ENCODE measurements around the gene NPTN.

Gene NPTN

DNA sequence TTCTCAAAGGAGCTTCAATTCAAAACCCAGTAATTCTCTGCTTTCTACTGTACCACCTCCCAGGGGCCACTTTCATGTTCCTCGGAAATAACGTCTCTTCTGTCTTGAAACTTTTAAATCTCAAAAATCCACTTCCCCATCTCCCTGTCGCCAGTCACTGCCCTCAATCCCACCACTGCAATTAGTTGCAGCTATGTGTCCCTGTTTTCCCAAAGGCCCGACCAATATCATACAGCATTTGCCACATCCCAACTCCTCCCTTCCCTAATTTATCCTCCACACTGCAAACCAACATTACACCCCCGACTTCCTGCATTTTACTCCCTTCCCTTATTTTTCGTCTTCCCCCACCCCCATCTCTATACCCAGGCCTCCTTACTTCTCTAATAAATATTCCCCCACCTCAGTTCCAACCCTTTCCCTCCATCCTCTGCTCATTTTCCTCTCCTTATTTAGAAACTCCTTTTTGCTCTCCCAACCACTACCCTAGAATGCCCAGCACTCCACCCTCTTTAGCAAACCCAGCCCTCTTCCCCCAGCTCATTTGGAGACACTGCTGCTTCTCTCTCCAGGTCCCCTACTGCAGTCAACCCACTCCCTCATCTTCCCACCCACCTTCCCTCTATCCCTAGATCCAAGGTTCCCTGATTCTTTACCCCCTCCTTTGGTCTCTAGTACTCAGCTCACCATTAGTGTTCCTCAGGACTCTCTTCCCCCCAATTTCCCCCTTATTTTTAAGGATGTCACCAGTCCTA is 1.1 kb downstream of the NPTN start:
- no peak for DNase-seq

DNA sequence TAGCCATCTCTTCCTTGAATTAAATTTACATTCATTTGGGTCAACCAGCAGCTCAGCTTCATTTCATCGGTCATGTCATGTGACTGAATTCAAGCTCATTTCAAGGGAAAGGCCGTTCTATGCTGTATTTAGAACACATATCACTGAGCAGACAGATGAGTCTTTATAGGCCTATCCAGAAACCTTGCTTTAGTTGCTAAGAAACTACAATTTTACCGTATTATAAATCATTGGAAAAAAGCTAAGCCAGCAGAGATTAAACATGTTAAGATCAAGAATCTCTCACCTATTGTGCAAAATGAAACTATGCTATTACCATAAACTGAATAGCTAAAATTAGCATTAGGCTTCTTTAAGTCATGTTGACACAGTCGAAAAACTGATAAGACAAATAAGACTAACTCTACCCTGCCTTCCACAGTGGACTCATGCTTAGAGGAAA is 2.2 kb downstream of the NPTN start:
- DNase-seq = no peak

DNA sequence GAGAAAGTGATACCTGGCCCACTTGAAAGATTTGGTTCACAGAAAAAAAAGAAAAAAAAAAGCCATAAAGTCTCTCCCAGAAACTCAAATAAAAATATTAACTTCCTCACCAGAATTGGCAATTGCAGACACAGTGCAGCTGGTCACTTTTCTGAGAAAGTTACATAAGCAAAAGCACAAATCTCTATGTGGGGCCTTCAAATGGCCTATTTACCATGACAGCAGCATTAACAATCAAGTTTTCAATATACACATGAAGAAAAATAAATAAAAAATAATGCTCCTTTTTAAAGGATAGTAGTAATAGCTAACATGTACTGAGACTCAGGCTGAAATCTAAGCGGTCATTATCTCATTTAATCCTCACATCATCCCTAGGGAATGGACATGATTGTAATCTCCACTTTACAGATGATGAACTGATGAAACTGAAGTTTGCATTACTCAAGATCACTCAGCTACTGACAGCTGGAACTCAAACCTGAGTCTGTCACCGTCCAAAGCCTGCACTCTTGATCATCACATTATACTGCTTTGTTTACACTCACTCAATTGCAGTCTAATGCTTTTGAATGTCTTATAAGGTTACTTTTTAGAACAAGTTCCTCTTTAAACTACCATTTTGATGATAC is 3.3 kb downstream of the NPTN start:
- no peak for DNase-seq

DNA sequence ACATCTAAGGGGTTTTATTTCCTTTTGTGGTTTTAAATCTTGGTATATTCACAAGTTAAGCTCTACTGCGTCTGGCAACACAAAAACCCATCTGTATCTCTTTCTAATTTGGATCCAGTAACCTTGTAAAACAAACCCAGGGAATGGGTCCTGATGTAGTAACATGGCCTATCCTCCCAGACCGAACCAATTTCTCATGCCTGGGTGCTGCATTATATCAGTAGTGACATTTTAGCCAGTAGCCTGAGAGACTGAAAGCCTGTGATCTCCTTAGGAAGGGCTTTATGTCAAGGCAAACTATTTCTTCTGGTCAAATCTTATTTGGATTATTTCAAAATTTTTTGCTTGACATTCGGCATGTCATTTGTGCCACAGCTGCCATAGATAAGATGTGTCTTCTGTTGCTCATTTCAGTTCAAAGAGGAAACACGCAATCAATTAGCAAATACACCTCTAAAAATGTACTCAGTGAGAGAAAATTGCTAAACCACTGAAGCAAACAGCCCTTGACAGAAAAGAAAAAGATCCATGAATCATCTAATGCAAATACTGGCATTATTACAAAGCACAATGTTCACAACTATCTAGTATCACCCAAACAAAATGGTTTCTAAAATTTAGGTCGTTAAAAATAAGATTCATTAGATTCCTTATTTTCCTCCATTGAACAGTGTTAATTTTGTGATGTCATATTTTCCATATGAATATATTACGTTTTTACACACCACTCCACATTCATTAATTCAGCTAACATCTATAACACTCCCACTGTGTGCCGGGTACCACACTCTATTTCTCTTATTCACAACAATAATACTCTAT is 4.0 kb downstream of the NPTN start:
- DNase-seq = no peak

DNA sequence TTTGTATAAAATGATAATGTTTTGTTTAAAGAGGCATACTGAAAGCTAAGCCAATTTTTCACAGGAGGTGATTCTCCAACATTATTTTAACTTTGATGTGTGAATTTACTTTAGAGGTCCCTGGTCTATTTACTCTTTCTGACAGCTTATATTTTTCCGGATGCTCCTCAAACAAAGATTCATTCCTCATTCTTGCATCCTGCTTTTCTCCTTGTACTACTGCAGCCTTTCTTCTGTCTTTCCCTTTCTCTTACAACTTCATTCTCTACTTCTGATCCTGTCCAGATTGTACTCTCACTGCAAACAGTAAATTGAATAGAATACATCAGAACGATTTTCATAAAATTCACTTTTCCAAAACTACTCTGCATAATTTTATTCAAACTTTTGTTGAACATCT is 5.1 kb downstream of the NPTN start:
- DNase-seq = no peak

DNA sequence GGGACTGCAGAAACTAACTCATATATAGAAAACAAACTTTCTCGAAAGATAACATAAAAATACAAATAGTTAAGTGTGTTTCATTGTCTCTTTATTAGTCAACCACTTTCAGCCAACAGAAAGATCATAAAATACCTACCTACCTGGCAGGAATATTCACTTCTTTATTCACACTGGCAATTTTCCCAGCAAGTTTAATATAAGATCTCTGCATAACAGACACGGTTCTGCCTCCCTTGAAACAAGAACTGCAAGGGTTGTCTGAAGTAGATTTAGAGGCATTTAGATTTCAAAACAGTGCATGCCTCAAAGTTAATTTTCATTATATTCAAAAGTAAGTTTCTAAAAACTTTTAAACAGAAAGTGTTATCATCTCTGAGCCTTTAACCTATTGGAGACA is 7.1 kb downstream of the NPTN start:
- no peak for DNase-seq

DNA sequence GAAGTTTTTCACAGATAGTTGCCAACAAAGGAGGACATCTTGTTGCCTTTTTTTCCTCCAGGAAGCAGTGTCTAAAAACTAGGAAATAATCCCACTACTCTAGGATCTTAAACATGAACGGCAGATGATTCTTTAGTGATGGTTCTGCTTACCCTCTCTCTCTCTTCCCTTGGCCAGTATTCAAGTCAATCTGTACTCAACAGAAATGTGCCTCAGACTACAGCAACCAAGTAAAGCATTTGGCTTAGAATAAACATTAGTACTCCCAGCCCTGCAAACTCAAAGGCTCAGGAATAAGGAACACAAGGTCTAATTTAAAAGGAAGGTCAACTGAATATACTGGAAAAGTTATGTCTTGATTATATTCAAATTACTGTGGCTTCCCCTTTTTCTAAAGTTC is 8.7 kb downstream of the NPTN start:
- no peak for DNase-seq

DNA sequence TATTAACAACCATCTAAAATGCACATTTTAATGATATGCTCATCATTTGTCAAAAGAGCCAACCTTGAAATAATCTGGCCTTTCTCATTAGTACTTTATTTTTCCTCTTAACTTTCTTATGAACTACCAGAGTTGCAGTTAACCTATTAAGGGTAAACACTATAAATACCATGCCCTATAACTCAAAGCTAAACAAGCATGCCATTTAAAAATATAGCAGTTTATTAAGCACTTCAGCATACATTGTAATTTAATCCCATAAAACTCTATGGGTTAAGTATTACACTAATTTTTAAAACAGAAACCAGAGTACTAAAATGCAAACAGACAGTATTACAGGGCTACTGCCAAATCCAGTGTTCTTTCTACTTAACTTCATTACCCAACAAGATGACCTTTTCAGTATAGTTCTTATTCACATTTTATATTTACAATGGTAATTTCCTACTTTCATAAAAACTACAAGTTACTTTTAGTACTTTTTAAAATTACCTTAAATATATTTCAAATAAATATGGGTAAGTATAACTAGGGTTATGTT is 11.8 kb downstream of the NPTN start:
- DNase-seq = no peak

DNA sequence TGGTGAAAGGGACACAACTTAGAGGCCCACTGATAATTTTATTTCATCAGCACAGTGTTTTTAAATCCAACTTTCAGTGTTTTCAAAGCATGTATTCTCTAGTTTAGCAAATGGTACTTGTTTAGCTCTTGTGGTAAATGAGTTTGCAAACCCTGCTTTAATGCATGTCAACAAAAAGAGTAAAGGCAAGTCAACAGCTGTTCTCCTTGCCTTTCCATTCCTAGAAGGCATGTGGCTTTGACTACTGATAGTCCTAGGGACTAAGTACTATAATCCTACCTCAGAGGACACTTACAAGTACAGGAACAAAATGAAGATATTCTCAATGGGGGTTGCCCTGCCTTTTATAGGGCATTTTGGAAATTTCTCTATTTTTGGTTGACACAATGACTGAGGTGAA is 13.1 kb downstream of the NPTN start:
- DNase-seq = no peak

DNA sequence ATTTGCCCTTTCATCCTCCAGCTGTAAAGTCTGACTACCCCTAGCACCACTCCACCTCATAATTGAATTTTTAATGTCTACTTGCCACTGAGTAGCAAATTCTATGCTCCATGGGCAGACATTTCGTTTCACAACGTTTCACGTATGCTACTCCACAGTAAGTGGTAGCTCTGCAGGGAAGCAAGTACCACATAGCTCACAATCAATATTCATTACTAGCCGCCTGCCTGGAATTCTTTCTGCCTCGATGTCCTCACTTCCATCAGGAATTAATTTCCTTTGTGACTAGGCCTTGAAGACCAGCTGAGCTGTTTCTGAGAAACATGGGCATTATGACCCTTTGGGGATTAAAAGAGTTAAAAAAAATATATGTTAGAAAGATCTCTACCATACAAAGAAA is 15.3 kb downstream of the NPTN start:
- no peak for DNase-seq

DNA sequence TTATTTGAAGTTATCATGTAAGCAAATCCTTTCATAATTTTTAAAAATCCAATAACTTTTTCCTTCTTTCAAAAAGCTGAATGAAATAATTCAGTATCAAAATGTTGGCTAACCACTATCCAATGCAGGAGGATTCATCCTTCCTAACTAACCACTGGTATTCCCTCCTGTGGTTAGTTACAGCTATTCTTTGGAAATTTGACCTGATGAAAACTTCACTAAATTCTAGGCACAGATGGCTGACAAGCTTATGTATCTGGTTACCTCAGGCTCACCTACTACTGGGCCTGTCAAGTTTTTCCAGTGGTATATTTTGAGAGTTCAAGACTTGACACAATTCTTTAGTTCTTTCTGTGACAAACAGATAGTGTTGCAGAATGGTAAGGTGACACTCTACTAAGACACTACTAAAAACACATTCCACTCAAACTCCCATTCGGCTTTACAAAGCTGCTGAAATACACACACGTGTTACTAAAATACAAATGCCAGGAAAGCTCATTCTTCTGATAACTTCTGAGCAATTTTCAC is 15.8 kb downstream of the NPTN start:
- no peak for DNase-seq

DNA sequence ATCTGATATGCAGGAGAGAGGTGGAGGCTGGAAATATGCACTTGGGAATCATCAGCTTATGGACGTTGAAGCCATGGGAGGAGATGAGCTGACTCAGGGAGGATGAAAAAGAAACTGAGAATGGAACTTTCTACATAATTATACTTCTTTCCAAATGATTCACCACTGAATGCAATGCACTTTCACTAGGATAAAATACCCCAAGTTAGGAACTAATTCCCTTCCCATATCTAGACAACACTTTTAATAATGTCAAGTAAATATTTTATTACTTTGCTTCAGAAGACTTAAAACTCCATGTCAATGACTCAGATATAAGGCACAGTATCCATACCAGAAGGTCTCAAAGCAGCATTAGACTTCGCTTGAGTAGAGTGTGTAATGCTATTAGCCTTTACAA is 24.2 kb downstream of the NPTN start:
- no peak for DNase-seq

DNA sequence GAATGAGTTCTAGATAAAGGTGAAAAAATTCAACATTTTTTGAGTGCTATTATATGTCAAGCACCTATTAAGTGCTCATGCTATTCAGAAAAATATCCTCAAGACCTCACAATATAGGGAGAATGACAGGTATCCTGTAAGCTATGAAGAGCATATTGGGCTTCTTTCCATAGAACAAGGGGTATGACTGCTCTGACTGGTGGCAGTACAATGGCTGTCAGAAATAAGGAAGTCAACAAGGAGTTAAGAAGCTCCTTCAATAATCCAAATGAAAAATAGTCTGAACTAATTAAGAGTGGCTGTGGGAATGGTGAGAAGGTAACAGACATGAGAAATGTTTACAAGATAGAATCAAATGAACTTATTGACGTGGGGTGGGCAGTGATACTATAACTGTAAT is 24.7 kb downstream of the NPTN start:
- no peak for DNase-seq

DNA sequence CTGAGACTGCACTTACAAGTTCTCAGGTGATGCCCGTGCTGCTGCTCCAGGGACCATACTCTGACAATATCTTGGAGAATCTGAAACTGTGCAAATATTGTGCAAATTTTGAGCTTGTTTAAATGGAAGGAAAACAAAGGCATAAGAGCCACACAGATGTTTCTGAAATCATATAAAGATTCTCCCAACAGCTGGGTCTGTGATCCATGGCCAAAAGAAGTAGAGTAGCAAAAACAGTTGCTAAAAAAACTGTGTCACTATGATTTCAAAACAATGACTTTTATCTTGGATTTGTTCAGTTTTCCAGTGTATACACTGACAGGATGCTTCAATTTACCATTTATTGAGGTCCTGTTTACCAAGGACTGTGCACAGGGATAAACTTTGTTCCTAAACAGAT is 25.3 kb downstream of the NPTN start:
- DNase-seq = no peak

DNA sequence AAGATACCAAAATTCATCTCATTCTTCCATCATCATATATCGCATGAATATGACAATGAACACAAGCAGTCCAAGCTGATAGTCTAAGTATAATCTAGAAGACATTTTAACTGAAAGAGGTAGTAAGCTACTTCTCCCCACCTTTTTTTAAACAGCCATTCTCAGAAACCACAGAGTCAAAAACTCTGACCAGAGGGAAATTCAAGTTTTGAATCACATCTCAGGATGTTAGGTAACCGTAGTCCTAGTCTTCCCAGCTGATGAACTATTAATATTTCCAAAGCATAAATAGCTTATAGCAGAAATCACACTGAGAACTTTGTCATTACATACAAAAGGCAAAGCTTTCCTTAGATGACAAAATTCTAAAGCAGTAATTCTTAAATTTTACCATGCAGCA is 25.8 kb downstream of the NPTN start:
- no peak for DNase-seq

DNA sequence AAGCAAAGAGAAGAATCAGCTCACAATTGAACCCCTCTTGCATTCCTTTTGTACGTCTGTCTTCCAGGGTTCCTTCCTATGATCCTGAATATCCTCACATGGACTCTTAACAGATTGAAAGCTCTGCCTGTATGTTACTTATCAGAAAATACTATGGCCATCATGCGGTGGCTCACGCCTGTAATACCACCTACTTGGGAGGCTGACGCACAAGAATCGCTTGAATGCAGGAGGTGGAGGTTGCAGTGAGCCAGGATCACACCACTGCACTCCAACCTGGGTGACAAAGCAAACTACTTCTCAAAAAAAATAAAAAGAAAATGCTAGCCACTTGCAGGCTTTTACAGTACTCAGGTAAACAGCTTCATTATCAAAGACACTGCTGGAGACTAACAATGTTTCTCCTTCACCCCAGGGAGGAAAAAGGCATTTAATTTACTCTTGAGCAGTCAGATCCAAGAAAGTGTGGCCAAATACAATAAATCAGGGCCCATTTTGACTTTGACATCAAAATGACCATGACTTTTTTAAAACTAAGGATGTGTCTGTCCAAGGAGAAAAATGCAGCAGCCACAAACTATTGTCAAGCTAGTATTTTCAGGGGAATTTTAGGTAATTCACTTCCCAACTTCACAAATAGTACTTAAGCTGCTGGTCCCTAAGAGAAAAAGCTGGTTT is 27.3 kb downstream of the NPTN start:
- DNase-seq = no peak

DNA sequence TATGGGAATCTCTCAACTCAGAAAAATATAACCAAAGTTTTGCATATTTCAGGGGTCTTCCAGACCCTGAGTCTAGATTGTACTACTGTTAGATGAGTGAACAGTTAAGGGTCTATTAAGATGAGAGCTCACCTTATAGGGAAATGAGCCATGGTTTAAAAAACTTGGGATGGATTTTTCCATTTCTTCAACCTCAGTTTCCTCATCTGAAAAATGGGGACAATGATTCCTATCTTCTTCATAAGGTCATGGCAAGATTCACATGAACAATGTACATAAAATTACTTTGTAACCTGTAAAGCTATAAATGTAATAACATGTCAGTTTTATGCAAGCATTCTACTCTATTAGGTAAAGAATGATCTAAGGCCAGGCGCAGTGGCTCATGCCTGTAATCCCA is 28.7 kb downstream of the NPTN start:
- DNase-seq = no peak

DNA sequence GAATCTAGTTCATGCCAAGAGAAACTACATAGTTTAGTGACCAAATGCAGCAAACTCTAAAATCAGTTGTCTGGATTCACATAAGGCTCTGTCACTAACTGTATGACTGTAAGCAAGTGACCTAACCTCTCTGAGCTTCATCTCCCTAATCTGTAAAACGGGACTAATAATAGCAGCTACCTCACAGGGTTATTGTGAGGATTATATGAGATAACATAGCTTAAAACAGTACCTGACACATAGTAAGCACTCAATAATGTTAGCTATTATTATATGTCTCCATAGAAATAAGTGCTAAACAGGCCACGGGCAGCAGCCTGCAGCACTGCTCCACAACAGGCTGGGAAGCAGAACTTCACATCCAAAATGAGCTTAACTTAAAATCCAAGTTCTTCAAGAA is 30.2 kb downstream of the NPTN start:
- no peak for DNase-seq

DNA sequence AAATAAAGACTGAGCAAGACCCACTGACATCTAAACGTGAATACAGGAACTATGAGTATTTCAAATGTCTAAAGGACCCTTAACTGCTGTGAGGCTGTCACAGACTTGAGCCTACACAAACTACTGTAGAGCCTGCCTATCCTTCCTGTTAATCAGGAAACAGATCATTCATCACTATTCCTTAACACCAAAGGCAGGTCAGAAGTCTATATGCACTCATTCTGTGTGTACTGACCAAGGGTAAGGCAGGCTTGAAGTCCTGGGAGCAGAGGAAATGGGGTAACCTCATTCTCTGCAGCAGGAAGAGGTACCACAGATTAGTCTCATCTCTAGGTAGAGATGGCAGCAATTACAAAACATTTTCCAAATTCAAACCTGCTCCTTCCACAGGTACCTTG is 30.7 kb downstream of the NPTN start:
- DNase-seq = no peak

DNA sequence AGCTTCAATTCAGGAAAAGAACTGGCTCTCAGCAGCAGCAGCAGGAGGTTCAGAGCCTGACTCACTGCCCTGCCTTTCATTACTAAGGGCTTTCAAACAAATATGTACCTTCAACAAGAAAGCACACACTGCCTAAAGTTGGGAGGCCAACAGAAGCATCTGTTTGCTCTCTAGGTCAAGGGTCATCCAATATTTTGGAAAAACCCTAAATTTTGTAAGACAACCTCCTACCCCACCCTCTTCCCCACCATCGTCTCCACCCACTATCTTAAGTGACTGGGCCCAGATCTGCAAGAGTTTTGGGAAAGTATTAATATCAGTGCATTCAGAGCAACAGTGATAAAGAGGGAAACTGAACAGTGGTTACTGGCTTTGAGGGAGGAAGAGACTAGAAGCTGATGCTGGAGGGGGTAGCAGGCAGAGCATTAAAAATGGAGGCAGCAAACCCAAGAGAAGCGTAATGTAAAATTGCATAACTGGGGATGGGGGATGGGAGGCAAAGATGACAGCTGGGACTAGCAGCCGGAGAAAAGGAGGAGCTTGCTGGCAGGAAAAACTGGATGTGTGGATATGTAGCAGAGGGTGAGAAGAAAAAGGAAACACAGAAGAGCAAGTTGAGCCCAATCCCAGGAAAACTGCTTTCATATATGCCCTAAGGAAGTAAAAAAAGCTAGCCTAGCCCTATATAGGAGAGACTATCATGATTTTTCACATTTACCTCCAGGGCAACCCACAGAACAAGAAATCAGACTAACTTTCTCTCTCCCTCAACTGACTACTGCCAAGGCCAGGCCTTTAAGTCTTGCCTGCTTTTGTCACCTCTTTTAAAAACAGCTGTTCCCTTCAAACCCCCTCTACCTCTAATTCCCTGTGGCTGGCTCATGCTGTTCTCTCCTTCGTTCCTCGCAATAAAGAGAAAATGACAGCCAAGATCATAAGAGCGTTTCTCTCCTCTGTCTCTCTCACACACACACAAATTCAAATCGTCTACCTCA is 31.4 kb downstream of the NPTN start:
- no peak for DNase-seq

All from activated CD8-positive, alpha-beta memory T cell treated with anti-CD3 and anti-CD28 coated beads, Interleukin-2, amount 50 U/mL, for 4 hours (primary cell).